GM12874 (cell line): ENCODE data around the gene GNL2.

Experiments used
- TF ChIP-seq, protein P1 (sequence below): IDR thresholded peaks from 2 replicates; pipeline ENCODE4 v1.5.1; 2011; ENCODE audit warnings: low read depth, mild to moderate bottlenecking, control low read depth, low read length, moderate library complexity; ENCODE audit not compliant: insufficient read depth

GNL2 gene

GRCh38 chr1:37621326-37621870 is 25.7 kb upstream of the GNL2 start:
- TF ChIP-seq, protein P1, sequence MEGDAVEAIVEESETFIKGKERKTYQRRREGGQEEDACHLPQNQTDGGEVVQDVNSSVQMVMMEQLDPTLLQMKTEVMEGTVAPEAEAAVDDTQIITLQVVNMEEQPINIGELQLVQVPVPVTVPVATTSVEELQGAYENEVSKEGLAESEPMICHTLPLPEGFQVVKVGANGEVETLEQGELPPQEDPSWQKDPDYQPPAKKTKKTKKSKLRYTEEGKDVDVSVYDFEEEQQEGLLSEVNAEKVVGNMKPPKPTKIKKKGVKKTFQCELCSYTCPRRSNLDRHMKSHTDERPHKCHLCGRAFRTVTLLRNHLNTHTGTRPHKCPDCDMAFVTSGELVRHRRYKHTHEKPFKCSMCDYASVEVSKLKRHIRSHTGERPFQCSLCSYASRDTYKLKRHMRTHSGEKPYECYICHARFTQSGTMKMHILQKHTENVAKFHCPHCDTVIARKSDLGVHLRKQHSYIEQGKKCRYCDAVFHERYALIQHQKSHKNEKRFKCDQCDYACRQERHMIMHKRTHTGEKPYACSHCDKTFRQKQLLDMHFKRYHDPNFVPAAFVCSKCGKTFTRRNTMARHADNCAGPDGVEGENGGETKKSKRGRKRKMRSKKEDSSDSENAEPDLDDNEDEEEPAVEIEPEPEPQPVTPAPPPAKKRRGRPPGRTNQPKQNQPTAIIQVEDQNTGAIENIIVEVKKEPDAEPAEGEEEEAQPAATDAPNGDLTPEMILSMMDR: no peak

DNA sequence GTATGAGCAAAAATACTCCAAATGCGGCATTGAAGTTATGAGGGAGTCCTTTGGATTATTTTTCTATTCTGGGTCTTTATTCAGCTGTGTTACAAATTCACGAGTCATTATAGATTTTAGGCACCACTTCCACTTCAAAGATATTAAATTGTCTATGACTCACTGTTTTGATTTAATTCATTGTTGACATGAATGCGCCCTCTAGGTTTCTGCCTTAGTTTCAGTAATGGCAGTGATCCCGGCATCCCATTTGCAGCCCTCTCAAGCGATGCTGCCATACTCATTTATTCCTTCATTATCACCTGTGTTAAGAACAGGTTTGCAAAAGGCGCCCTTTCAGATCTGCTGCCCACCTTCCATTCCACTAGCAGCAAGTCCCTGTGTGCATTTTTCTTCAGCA is 25.0 kb upstream of the GNL2 start:
- TF ChIP-seq, protein P1: no peak

GRCh38 chr1:37616330-37616729 is 20.6 kb upstream of the GNL2 start:
- TF ChIP-seq, protein P1: no peak

DNA sequence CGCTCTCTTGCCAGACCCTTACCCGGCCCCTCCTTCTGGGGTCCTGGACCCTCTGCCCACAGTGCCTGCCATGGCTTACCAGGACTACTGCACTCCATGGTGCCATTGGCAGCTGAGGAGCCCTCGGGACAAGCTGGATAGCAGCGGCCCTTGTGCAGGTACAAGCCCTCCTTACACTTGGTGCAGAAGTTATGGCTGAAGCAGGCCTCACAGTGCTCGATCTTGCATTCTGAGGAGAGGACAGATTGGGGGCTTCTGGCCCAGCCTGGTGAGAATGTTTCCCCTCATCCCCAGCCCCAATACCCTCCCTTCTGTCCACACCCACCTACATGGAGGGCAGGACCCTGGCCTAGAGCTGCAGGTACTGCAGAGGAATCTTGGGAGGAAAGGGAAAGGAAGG is 18.4 kb upstream of the GNL2 start:
- TF ChIP-seq, protein P1: no peak

GRCh38 chr1:37612186-37612585 is 16.4 kb upstream of the GNL2 start:
- TF ChIP-seq, protein P1: no peak

DNA sequence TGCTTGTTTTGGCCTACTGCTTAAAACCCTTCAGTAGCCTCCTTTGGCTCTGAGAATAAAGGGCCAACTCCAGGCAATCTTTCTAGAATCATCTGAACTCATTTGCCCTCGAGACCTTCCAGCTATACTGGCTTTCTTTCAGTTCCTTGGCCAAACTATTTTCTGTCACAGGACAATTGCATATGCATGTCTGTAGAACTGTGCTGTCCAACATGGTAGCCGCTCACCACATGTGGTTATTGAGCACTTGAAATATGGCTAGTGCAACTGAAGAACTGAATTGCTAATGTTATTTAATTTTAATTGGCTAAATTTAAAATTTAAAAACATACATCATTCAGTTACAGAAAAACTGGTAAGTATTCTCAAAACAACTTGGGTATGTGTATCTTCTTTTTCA is 14.3 kb upstream of the GNL2 start:
- TF ChIP-seq, protein P1: no peak

DNA sequence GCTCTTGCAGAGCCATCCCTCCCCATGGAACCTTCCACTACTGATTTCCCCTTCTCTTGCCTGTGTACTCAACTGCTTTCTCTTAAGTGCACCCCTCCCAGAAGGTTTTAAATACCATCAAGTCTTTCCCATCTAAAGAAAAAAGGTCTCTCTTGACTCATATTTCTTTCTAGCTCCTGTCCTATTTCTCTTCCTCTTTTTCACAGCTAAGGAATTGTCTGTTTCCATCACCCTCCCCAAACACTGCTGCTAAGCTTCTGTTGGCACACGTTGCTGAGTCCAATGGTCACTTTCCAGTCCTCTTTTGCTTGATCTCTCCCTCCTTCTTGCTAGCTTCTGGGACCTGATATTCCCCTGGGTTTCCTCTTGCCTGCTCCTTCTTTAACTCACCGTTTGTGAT is 13.3 kb upstream of the GNL2 start:
- TF ChIP-seq, protein P1: no peak
